T47D (cell line): Measurements from ENCODE around the gene NCSTN.

Experiments used
- DNase-seq, 2 experiments: peaks; one replicate each; pipeline versions ENCODE4 v3.0.0 to v3.0.0-alpha.2; 2011 to 2012; ENCODE audit warnings: low read depth in 1 of 2, low spot score in 1 of 2
- JUND ChIP-seq: IDR thresholded peaks from 2 replicates; pipeline ENCODE4 v1.6.1; 2012; ENCODE audit warnings: low read depth
- in situ Hi-C: cut with HindIII; loops from 2 replicates; pipeline ENCODE4 v1.10.0; 2016; ENCODE audit warnings: low sequenced_read_pairs, low pct_unique_long_range_greater_than_20kb

The NCSTN gene

GRCh38 chr1:160342953-160343869, at the start of gene NCSTN, which contains the start of gene COPA:
Gene NCSTN (plus strand): TSS chr1:160343383. CDS start chr1:160343397, 14 bp downstream.
Gene COPA (minus strand): TSS chr1:160343250. CDS start chr1:160343170, 80 bp downstream.
- in situ Hi-C loops, result no loop called here
- TF ChIP-seq JUND, result no peak
- peak; percentile 76 to 97 for DNase-seq

GRCh38 chr1:160296036-160296435, 47.1 kb upstream of the NCSTN start:
- in situ Hi-C loops, result no loop called here
- no peak for TF ChIP-seq JUND
- no peak for DNase-seq

- DNase-seq, result no peak
- no peak for TF ChIP-seq JUND
- in situ Hi-C loops, result no loop called here
Observed at GRCh38 chr1:160300173-160300572, 43.0 kb upstream of the NCSTN start.

- in situ Hi-C loops, result no loop called here
- DNase-seq, result no peak
Observed at GRCh38 chr1:160307118-160307791, 35.9 kb upstream of the NCSTN start.

GRCh38 chr1:160308451-160309184, 34.6 kb upstream of the NCSTN start:
- in situ Hi-C loops, result no loop called here
- TF ChIP-seq JUND, result no peak
- DNase-seq, result no peak

More at GRCh38 chr1:160307118-160307791, 35.9 kb upstream of the NCSTN start:
- no peak for TF ChIP-seq JUND

GRCh38 chr1:160309185-160309557, 34.0 kb upstream of the NCSTN start:
- in situ Hi-C loops, result no loop called here
- no peak for DNase-seq
- TF ChIP-seq JUND, result no peak

GRCh38 chr1:160309571-160309970, 33.6 kb upstream of the NCSTN start:
- no peak for TF ChIP-seq JUND
- DNase-seq, result no peak
- in situ Hi-C loops, result no loop called here

- in situ Hi-C loops, result no loop called here
- peak in 1 of 2 experiments; percentile 83 for DNase-seq
- TF ChIP-seq JUND, result no peak
Observed at GRCh38 chr1:160315359-160315758, 27.8 kb upstream of the NCSTN start.

GRCh38 chr1:160322831-160323230, 20.4 kb upstream of the NCSTN start:
- no peak for DNase-seq
- no peak for TF ChIP-seq JUND
- in situ Hi-C loops, result no loop called here

- DNase-seq, result no peak
Observed at GRCh38 chr1:160325252-160325651, 17.9 kb upstream of the NCSTN start.

GRCh38 chr1:160326418-160326817, 16.8 kb upstream of the NCSTN start:
- no peak for TF ChIP-seq JUND
- no peak for DNase-seq
- in situ Hi-C loops, result no loop called here

More at GRCh38 chr1:160325252-160325651, 17.9 kb upstream of the NCSTN start:
- in situ Hi-C loops, result no loop called here
- TF ChIP-seq JUND, result no peak

- in situ Hi-C loops, result no loop called here
- TF ChIP-seq JUND, result no peak
- no peak for DNase-seq
Observed at GRCh38 chr1:160328184-160328583, 15.0 kb upstream of the NCSTN start.
